22Rv1 (cell line): ENCODE measurements around the gene LPIN1.

Experiments
- CTCF ChIP-seq: fragments of 450-650 bp; IDR thresholded peaks from 2 replicates; pipeline ENCODE4 v1.5.1; 2017; ENCODE audit warnings: mild to moderate bottlenecking
- ZFX ChIP-seq: fragments of 450-650 bp; IDR thresholded peaks from 2 replicates; pipeline ENCODE4 v1.6.1; 2017; ENCODE audit warnings: antibody characterized with exemption, borderline replicate concordance

DNA sequence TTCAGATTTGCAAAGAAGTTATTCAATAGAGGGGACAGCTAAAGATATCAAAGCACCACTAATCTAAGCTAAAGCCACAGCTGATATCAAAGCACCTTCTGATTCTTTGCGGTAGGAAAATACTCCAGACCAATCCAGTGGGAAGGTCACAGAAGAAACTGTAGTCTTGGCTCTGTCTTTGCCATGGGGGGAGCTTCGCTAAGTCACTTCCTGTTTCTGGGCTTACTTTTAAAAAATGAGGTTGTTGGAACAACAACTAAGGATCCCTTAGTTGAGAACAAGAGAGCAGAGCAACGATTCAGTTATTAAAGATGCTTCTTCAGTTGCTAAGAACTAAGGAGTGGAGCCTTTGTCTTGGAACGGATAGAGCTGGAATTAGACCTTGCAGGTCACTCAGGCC is 12.2 kb downstream of the LPIN1 start:
- no peak for TF ChIP-seq CTCF
- no peak for TF ChIP-seq ZFX
